Thyroid gland (tissue), 4 donors: ENCODE results near the gene PIEZO2.

ENCODE experiments used
- CTCF ChIP-seq, 6 experiments: fragments of 200-600 bp in 3 of 6; fragments of 450-650 bp in 3 of 6; sonication (generic) in 3 of 6; IDR thresholded peaks; one replicate each; pipeline ENCODE4 v1.5.1; 2016 to 2019; ENCODE audit warnings: antibody characterized with exemption in 6 of 6, mild to moderate bottlenecking in 2 of 6, inconsistent platforms in 1 of 6, moderate library complexity in 1 of 6
- POLR2A ChIP-seq, 2 donors: fragments of 450-650 bp; IDR thresholded peaks; one replicate each; pipeline ENCODE4 v1.6.1; 2017; ENCODE audit warnings: antibody characterized with exemption in 2 of 2, mild to moderate bottlenecking in 2 of 2, moderate library complexity in 1 of 2

DNA sequence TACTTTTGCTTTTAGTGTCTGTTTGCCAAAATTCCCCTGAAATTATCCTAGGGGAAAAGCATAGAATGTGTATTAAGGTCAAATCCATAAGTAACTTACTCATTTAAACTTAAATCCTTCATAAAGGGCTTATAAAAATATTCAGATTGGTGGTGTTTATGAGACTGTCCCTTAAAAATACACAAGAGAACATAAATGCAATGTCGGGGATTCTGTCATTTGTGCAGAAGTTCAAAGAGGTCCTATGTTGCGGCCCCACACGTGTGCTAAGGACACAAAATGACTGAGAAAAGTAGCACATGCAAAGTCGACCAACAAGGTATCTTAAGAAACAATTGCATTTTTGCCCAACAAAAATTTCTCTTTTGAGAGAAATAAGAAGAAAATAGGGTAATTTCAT is 225.1 kb downstream of the PIEZO2 start:
- TF ChIP-seq CTCF (IDR thresholded peaks at IDR 0.05) (no peak), POLR2A (IDR thresholded peaks at IDR 0.05) (no peak)
